Heart right ventricle (tissue), 16 donors: Measurements from ENCODE around the gene HELZ. TPM values are rescaled to one million over a fixed set of nuclear protein-coding genes. Genes with fewer than 3 reads are reported as not detected.

ENCODE experiments used
- ATAC-seq, 8 donors: fragments of 200-7000 bp; cut with Tn5 transposase; one replicate each; pipeline ENCODE4 v1.9.1; 2020; ENCODE audit warnings: mild to moderate bottlenecking in 8 of 8, moderate library complexity in 8 of 8, moderate number of reproducible peaks in 1 of 8
- DNase-seq, 2 donors: peaks; one replicate each; pipeline ENCODE4 v3.0.0-alpha.2; 2020
- H3K27ac ChIP-seq, 10 donors: fragments of 200-600 bp; sonication (generic) in 2 of 10; one replicate each; pipeline versions ENCODE4 v1.5.0 to v1.8.0; 2020 to 2022; ENCODE audit warnings: mild to moderate bottlenecking in 3 of 10
- H3K27me3 ChIP-seq, 7 donors: fragments of 200-600 bp; one replicate each; pipeline ENCODE4 v1.8.0; 2021 to 2022; ENCODE audit warnings: mild to moderate bottlenecking in 2 of 7
- H3K36me3 ChIP-seq, 9 donors: fragments of 200-600 bp; sonication (generic) in 1 of 9; one replicate each; pipeline versions ENCODE4 v1.5.0 to v1.8.0; 2020 to 2022; ENCODE audit warnings: mild to moderate bottlenecking in 2 of 9
- H3K4me1 ChIP-seq, 9 donors: fragments of 200-600 bp; sonication (generic) in 1 of 9; one replicate each; pipeline versions ENCODE4 v1.5.0 to v1.8.0; 2020 to 2022; ENCODE audit warnings: mild to moderate bottlenecking in 4 of 9
- H3K4me3 ChIP-seq, 10 donors: fragments of 200-600 bp; sonication (generic) in 2 of 10; one replicate each; pipeline versions ENCODE4 v1.5.0 to v1.8.0; 2020 to 2022; ENCODE audit warnings: mild to moderate bottlenecking in 7 of 10, moderate library complexity in 2 of 10
- H3K9me3 ChIP-seq, 11 donors: fragments of 200-600 bp in 10 of 11; sonication (generic) in 2 of 11; one replicate each; pipeline versions ENCODE4 v1.5.0 to v1.8.0; 2013 to 2022; ENCODE audit warnings: mild to moderate bottlenecking in 2 of 11, control low read depth in 1 of 11, moderate library complexity in 1 of 11
- CTCF ChIP-seq, 9 donors: fragments of 200-600 bp; sonication (generic) in 2 of 9; IDR thresholded peaks; one replicate each; pipeline versions ENCODE4 v1.5.0 to v1.8.0; 2021 to 2022; ENCODE audit warnings: antibody characterized with exemption in 9 of 9, mild to moderate bottlenecking in 5 of 9, moderate library complexity in 1 of 9
- WGBS, 2 donors: extraction: QIAGEN DNeasy Blood & Tissue Kit; methylation state at CpG; one replicate each; pipeline ENCODE4 v1.1.7; 2013; ENCODE audit warnings: inconsistent platforms in 1 of 2; 5-methylcytosine and 5-hydroxymethylcytosine counted together
- intact Hi-C, 10 donors: fragments of 100-400 bp; cut with DNase I; formaldehyde crosslinking; loops; one replicate each; pipeline versions ENCODE4 v1.11.1 to v1.14.2; 2022
- polyA plus RNA-seq, 2 donors: library from polyadenylated mRNA; stranded (reverse); fragments of 200-250 nt; gene quantifications; one replicate each; pipeline ENCODE4 v1.2.3, GENCODE V29; 2013
- total RNA-seq, 10 donors: library from RNA; stranded (reverse); fragmentation: NEBNext Ultra II Directional in 3 of 10; extraction: Animal tissue kit (Norgen Biotek cat#: 25700) in 3 of 10; gene quantifications; one replicate each; pipeline versions ENCODE4 v1.2.1 to v1.2.4, GENCODE V29; 2021 to 2023
- donor health status: Arrhythmogenic right ventricular cardiomyopathy.
- donor health status: ischemic (EF 13 %, LVEDD 7.1; RV severe dilation, severe dysfunction).
- donor health status: healthy with polysubstance abuse.
- donor health status: DM: no; HTN: yes; CAD: no.
- donor health status: DM: no; HTN: no; CAD: no.
- donor health status: ischemic (EF 25% LVEDD 6.9; RV normal size, moderate dysfunction).
- donor health status: ischemic (EF 25% LVEDD 5.7; RV mildly dilated, moderate dysfunction).
- donor health status: healthy.
- donor health status: DM: yes; HTN: yes; CAD: no.
- donor health status: Ischemic cardiomyopathy.
- donor health status: ischemic (EF 35%, LVEDD 5.7; RV mildly dilated, moderate dysfunction).
- donor health status: nonischemic (EF 11% LVEDD 7.7; RV severe dilation, severe dysfunction).
- donor health status: DM: yes; HTN: yes; CAD: no.
- donor health status: PGD.
- donor health status: ischemic (EF 29% LVEDD 5.4; RV normal size, mild dysfunction).
- donor health status: nonischemic (EF 23%, LVEDD 6.1; RV moderate dilation, normal function).

HELZ gene
- total and polyA plus RNA-seq, 12 donors: 2.4 to 50.3 (median 40.6) TPM

DNA sequence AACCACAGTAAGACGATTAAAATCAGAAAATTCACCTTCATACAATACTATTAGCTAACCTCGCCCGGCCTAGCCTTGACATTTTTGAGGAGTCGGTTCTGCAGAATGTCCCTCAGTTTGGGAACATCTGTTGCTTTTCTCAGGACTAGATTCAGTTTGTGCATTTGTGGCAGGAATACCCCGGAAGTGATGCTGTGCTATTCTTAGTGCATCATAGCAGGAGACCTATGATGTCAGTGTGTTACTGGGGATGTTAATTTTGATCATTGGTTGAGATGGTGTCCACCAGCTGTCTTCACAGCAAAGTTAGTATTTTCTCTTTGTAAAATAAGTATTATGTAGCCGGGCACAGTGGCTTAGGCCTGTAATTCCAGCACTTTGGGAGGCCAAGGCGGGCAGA is 21.5 kb upstream of the HELZ start:
- no peak for TF ChIP-seq CTCF (IDR thresholded peaks at IDR 0.05)
- intact Hi-C loops: no loop called here
- ATAC-seq (no peak), DNase-seq (no peak)
- Histone ChIP-seq H3K27me3 (no peaks in the 10 kb centered on the region), H3K4me3 (no peak overlapping the region), H3K9me3 (no peaks in the 10 kb centered on the region), H3K4me1 (peaks cover 0 to 16% (median 0%) of the 10 kb centered on the region in 9 donors), H3K36me3 (no peaks in the 10 kb centered on the region), H3K27ac (no peak overlapping the region)
- 85 to 86% methylated on average over 7 of the region's 7 CpGs for WGBS, 2 donors

GRCh38 chr17:67265436-67266019 is 20.5 kb upstream of the HELZ start:
- H3K4me1 ChIP-seq: peaks cover 0 to 21% (median 0%) of the 10 kb centered on the region in 9 donors

DNA sequence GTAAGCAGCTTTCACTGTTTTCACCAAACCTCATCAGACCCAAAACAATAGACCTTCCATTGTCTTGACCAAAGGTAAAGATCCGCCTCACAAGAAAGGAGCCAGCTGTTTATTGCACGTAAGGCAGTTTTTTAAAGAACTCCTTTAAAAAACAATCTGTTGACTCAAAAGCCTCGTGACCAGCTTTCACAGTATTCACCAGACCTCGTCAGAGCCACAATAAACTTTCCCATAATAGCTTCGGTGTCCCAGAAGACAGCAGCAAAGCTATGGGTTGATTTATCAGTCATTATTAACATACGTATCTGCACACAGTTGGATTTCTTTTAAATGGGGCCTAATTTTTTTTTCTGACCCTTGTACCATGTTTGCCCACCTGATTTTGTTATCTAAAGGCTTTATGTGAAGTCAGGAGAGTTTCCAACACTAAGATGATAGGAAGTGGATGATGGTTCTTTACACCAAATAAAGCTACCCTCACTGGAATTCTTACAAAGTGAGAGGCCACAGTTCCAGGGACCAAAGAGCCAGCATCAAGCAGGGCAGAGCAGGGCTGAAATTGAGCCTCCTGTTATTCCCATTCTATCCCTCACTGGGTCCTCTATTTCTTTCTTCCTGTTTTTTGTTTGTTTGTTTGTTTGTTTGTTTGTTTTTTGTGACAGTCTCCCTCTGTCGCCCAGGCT is 17.6 kb upstream of the HELZ start:
- no peak for DNase-seq
- peaks cover 0 to 44% (median 8%) of the 10 kb centered on the region in 9 donors for H3K4me1 ChIP-seq
- 79 to 82% methylated on average over 7 of the region's 7 CpGs for WGBS, 2 donors

More at GRCh38 chr17:67265436-67266019, 20.5 kb upstream of the HELZ start:
- no peak overlapping the region for H3K27ac ChIP-seq
- 96 to 97% methylated on average over 4 of the region's 4 CpGs for WGBS, 2 donors
- H3K4me3 ChIP-seq: no peak overlapping the region
- no peaks in the 10 kb centered on the region for H3K36me3 ChIP-seq
- DNase-seq (no peak), ATAC-seq (no peak)
- intact Hi-C loops: no loop called here
- H3K9me3 ChIP-seq: no peaks in the 10 kb centered on the region
- TF ChIP-seq CTCF (IDR thresholded peaks at IDR 0.05): no peak
- no peaks in the 10 kb centered on the region for H3K27me3 ChIP-seq

More for the DNA sequence above, 17.6 kb upstream of the HELZ start:
- no peak for TF ChIP-seq CTCF (IDR thresholded peaks at IDR 0.05)
- Histone ChIP-seq H3K4me3 (no peak overlapping the region), H3K27me3 (no peaks in the 10 kb centered on the region), H3K9me3 (no peaks in the 10 kb centered on the region), H3K27ac (no peak overlapping the region), H3K36me3 (no peaks in the 10 kb centered on the region)
- ATAC-seq: no peak
- intact Hi-C loops: no loop called here
